Mucosa of rectum (tissue), 2 donors: ENCODE measurements around the gene FABP7.

ENCODE experiments used
- H3K27ac ChIP-seq, 2 donors: one replicate each; pipeline ENCODE4 v1.7.0; 2013; ENCODE audit warnings: inconsistent platforms in 2 of 2, low read depth in 2 of 2, low read length in 2 of 2
- H3K27me3 ChIP-seq, 2 donors: one replicate each; pipeline ENCODE4 v1.7.0; 2013; ENCODE audit warnings: low read length in 2 of 2; ENCODE audit not compliant: control insufficient read depth in 2 of 2, insufficient read depth in 2 of 2
- H3K36me3 ChIP-seq, 2 donors: one replicate each; pipeline ENCODE4 v1.7.0; 2013; ENCODE audit warnings: low read length in 2 of 2; ENCODE audit not compliant: control insufficient read depth in 2 of 2, insufficient read depth in 2 of 2
- H3K4me1 ChIP-seq, 2 donors: one replicate each; pipeline ENCODE4 v1.7.0; 2013; ENCODE audit warnings: low read length in 2 of 2, mild to moderate bottlenecking in 1 of 2; ENCODE audit not compliant: control insufficient read depth in 2 of 2, insufficient read depth in 2 of 2
- H3K4me3 ChIP-seq, 2 donors: one replicate each; pipeline ENCODE4 v1.7.0; 2013; ENCODE audit warnings: low read length in 2 of 2
- H3K9ac ChIP-seq, 2 donors: one replicate each; pipeline ENCODE4 v1.7.0; 2013; ENCODE audit warnings: low read length in 2 of 2, low read depth in 1 of 2, mild to moderate bottlenecking in 1 of 2
- H3K9me3 ChIP-seq, 2 donors: one replicate each; pipeline ENCODE4 v1.7.0; 2013; ENCODE audit warnings: low read length in 2 of 2; ENCODE audit not compliant: control insufficient read depth in 2 of 2
- donor health status: healthy.
- donor health status: Normal muscosa, but diverticular disease.

FABP7 gene

DNA sequence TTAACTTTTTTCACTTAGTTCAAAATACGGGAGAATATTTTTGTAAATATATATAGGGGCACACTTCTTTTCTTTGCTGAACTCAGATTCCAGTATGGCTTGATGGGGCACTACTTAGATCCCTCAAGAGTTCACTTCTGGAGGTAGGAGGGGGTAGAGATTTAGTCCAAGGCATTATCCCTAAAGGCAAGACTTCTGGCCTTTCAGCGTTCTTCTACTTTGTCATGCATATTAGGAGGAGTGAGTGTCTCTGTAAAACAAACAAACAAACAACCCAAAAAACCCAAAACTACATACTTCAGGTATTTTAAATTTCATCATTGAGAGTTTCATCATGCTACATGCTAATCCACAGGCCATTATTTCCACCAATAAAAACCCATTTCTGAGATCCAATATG, 41.6 kb downstream of the FABP7 start:
- no peaks in the 10 kb centered on the region for H3K27me3 ChIP-seq
- H3K4me3 ChIP-seq: no peak overlapping the region
- H3K9ac ChIP-seq: no peak overlapping the region
- no peak overlapping the region for H3K27ac ChIP-seq
- no peaks in the 10 kb centered on the region for H3K36me3 ChIP-seq
- H3K4me1 ChIP-seq: no peaks in the 10 kb centered on the region
- no peaks in the 10 kb centered on the region for H3K9me3 ChIP-seq

GRCh38 chr6:122825163-122825562, 45.6 kb downstream of the FABP7 start:
- H3K9ac ChIP-seq: no peak overlapping the region
- no peaks in the 10 kb centered on the region for H3K4me1 ChIP-seq
- H3K36me3 ChIP-seq: no peaks in the 10 kb centered on the region
- no peaks in the 10 kb centered on the region for H3K27me3 ChIP-seq
- no peaks in the 10 kb centered on the region for H3K9me3 ChIP-seq
- H3K4me3 ChIP-seq: no peak overlapping the region
- H3K27ac ChIP-seq: no peak overlapping the region

DNA sequence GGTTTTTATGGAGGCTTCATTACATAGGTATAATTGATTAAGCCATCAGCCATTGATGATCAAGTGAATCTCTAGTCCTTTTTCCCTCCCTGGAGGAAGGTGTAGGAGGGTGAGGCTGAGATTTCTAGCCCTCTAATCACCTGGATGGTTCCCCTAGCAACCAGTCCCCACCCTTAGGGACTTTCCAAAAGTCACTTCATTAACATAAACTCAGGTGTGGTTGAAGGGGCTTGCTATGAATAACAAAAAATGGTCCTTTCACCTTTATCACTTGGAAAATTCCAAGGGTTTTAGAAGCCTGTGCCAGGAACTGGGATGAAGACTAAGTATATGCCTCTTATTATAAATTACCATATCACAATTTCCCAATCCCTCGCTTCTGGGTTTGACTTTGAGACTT, 49.9 kb downstream of the FABP7 start:
- Histone ChIP-seq H3K4me3 (no peak overlapping the region), H3K9me3 (no peaks in the 10 kb centered on the region), H3K4me1 (peaks cover 0 to 2% of the 10 kb centered on the region in 2 donors), H3K36me3 (no peaks in the 10 kb centered on the region), H3K27ac (no peak overlapping the region), H3K27me3 (no peaks in the 10 kb centered on the region), H3K9ac (no peak overlapping the region)

GRCh38 chr6:122831511-122831910, 52.0 kb downstream of the FABP7 start:
- H3K9ac ChIP-seq: no peak overlapping the region

GRCh38 chr6:122832459-122832858, 52.9 kb downstream of the FABP7 start:
- Histone ChIP-seq H3K9me3 (no peaks in the 10 kb centered on the region), H3K27me3 (no peaks in the 10 kb centered on the region), H3K9ac (no peak overlapping the region), H3K36me3 (no peaks in the 10 kb centered on the region), H3K4me3 (no peak overlapping the region), H3K27ac (no peak overlapping the region), H3K4me1 (peaks cover 0 to 2% of the 10 kb centered on the region in 2 donors)

More at GRCh38 chr6:122831511-122831910, 52.0 kb downstream of the FABP7 start:
- Histone ChIP-seq H3K4me1 (peaks cover 0 to 2% of the 10 kb centered on the region in 2 donors), H3K27ac (no peak overlapping the region), H3K4me3 (no peak overlapping the region), H3K9me3 (no peaks in the 10 kb centered on the region), H3K27me3 (no peaks in the 10 kb centered on the region), H3K36me3 (no peaks in the 10 kb centered on the region)

DNA sequence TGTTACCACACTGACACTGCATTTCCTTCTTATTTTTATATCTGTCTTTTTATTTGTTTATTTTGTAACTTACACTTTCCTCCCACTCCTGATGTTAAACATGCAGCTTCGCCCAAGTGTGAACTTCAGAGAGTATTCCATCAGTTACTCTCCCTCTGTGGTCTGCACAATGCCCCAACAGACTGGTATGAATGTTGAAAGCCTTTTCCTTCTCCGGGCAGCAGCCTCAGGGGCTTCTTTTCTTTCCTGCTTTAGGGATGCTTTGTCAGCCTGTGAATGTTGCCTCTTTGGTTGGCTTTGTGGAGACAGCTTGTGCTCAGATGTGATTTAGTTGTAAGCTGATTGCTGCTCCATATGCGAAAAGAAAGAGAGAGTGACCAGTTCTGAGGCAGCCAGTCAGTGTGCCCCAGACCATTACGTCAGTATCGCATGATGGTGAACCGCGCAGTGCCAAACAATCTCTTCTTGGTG, 53.5 kb downstream of the FABP7 start:
- H3K27ac ChIP-seq: no peak overlapping the region
- no peaks in the 10 kb centered on the region for H3K9me3 ChIP-seq
- no peak overlapping the region for H3K4me3 ChIP-seq
- H3K9ac ChIP-seq: no peak overlapping the region
- H3K36me3 ChIP-seq: no peaks in the 10 kb centered on the region
- peaks cover 0 to 2% of the 10 kb centered on the region in 2 donors for H3K4me1 ChIP-seq
- H3K27me3 ChIP-seq: no peaks in the 10 kb centered on the region
